GM21717 (cell line): Measurements from ENCODE around the gene LDHAL6A.

ENCODE experiments used
- ATAC-seq: cut with Tn5 transposase; IDR thresholded peaks from one replicate; pipeline ENCODE4 v1.9.1; 2021; ENCODE audit warnings: mild to moderate bottlenecking, moderate library complexity; ENCODE audit not compliant: unreplicated experiment

The LDHAL6A gene

DNA sequence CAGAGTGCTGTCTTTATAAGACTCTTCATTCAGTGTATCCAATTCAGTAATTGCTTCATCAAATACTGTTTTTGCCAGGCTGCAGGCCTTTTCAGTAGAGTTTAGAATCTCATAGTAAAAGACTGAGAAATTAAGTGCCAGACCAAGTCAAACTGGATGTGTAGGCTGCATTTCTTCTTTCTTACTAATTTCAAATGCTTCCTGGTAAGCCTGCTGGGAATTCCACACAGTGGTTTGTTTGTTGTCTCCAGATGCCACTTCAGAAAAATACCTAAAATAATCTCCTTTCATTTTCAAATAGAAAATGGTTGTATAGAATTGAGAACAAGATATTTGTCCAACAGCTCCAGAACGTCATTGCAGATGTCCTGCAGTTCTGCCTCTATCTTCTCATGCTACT lies 34.7 kb downstream of the LDHAL6A start:
- no peak for ATAC-seq

- ATAC-seq: no peak
Observed at GRCh38 chr11:18490736-18491485, 35.3 kb downstream of the LDHAL6A start.

DNA sequence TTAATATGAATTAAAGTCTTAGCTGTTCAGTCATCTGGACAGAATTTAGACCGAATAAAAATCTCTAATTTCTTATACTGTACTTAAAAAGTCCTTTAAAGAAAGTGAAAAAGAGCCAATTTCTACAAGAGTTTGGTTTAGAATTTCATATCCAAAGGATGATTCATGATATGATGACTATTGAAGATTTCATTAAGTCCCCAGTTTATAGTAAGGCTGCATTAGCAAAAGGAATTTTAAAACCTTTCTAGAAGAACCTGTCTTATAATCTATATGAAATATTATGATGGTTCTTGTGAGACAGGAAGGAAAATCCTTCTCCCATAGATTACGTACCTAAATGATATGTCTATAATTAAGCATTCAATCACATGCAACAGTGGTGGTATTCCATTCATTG lies 36.3 kb downstream of the LDHAL6A start:
- no peak for ATAC-seq

DNA sequence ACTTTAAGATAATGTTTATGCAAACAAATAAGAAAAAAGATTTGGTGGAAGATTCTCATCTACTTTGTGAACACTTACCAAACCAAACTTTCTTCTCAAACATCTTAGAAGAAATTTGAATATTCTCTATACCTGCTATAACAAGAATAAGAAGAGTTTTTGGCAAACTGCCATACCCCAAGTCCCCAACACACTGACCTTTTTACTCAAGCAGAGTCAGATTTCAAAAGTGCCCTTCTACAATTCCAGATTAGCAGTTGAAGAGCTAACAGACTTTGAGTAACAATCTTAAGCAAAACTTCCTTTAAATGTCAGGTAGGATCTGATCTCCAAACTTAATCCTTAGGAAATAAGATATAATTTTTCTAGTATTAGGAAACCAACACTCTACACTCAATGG lies 37.2 kb downstream of the LDHAL6A start:
- ATAC-seq: no peak

DNA sequence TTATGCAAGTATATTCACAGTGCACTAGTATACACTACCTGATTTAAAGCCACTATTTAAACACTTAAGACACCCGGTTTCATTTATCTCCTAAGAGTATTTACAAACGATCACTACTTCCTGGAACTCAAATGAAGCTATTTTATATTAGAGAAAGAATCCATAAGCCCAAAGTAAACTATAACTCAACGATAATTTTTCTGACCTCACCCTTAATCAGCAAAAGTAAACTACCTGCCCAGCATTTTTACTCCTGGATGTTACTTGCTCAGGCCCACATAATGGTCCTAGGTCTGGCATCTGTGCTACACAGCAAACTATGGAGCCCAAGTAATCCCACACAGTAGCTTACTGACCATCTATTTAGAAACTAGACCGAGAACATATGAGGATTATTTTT lies 37.7 kb downstream of the LDHAL6A start:
- no peak for ATAC-seq

GRCh38 chr11:18495271-18495670 lies 39.6 kb downstream of the LDHAL6A start:
- no peak for ATAC-seq

GRCh38 chr11:18495703-18496102 lies 40.0 kb downstream of the LDHAL6A start:
- ATAC-seq: no peak

DNA sequence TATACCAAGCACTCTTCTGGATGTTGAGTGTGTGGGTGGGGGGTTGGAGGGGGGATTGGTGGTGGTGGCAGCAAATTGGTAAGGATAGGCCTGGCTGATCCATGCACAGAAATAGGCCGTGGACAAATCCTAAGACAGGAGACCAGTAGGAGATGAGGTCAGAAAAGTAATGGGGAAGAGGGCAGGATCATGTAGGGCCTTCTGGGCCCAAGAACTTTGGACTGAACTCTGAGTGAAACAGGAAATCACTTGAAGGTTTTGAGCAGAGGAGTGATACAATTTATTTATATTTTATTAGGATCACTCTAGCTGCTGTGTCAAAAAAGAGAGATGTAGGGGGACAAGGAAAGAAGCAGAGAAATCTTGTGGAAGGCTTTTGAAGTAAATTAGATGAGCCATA lies 42.4 kb downstream of the LDHAL6A start:
- no peak for ATAC-seq

DNA sequence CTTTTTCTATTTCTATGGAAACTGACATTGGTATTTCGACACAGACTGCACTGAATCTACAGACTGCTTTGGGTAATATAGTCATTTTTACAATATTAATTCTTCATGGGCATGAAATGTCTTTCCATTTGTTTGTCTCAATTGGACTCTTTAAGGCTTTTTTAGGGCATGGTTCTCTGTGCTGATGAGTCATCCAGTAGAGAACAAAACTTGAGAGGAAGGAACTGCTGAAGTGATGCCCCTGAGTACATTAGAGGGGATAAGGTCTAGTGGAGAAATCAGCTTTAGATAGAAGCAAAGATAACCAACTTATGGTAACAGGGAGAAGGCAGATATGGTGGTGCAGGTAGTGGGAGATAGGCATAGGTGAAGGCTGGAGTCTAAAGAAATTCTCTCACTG lies 46.0 kb downstream of the LDHAL6A start:
- no peak for ATAC-seq

DNA sequence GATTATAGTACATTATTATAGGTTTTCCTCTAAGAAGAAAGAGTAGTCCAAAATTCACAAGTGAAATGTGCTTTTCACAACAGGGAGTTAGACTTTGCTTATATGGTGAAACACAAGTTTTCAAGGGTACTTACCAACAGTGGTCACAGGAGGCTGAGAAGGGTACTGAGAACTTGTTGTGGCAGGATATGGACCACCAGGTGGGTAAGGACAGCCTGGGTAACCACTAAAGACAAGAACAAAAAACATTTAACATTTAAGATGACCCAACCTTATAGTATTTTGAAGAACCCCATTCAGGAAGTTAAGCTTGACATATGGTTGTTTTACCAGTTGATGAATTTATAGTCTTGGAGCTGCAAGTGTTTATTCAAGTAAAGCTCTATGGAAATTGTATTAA lies 46.7 kb downstream of the LDHAL6A start:
- ATAC-seq: no peak

GRCh38 chr11:18521122-18521521 lies 65.5 kb downstream of the LDHAL6A start:
- no peak for ATAC-seq

- ATAC-seq: no peak
Observed at GRCh38 chr11:18522388-18522787, 66.7 kb downstream of the LDHAL6A start.

DNA sequence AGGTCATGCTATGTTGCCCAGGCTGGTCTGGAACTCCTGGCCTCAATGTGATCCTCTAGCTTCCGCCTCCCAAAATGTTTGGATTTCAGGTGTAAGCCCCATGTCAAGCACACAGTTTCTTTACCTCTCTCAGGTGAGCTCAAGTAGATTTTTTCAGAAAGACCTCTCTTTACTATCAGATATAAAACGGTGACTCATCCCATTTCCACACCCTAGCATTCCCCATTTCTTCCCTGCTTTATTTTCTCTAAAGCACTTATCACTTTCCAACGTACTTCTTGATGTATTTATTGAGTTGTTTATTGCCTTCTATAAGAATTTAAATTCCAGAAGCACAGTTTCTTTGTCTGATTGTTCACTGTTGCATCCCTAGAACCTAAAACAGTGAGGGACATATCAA lies 67.4 kb downstream of the LDHAL6A start:
- ATAC-seq: no peak

GRCh38 chr11:18524248-18524647 lies 68.6 kb downstream of the LDHAL6A start:
- no peak for ATAC-seq

- ATAC-seq: peak; percentile 14
Observed at GRCh38 chr11:18526130-18526520, 70.5 kb downstream of the LDHAL6A start.

DNA sequence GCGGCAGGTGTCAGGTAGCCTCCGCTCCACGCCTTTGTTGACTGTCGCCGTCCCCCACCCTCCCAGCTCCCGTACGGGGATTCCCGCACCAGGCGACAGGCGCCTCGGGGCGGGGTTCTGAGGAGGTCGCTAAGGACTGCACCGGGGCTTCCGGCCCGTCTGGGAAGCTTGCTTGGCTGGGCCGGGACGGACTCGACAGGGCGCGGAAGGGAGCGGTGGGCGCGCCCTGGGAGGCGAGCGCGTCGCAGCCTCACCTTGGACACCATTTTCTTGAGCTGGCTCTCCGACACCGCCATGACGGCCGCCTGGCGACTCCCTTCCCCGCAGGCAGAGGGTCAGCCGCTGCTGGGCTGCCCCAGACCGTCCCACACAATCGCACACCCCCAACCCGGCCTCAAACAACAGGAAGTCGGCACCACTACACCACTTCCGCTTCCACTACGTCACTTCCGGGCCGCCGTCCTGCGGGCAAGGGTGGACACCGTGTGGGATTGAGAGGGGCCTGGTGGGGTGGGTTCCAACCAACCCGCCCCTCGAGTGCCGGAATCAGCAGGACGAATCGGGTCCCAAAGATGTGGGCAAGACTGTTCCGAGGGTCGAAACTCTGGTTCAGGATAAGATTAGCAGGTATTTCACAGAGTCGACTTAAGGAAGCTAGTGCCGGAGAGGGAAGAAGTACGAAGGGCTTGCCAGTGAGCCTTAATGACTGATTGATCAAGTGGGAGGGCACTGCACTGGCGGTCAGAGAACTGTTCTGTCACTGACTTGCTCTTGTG lies 71.1 kb downstream of the LDHAL6A start, which contains the start of gene TSG101:
Gene TSG101 (minus strand): TSS at position 422 of the 776 bp plus-strand sequence. CDS start 126 bp downstream, at position 296.
- peak; percentile 92 for ATAC-seq

GRCh38 chr11:18527512-18527911 lies 71.9 kb downstream of the LDHAL6A start:
- ATAC-seq: no peak
